ENCODE data around the gene HERC2. TPM values are rescaled to one million over a fixed set of nuclear protein-coding genes. Genes with fewer than 3 reads are reported as not detected.

The HERC2 gene
- total RNA-seq, 1 donor from 2014 or later: 53.4 TPM

DNA sequence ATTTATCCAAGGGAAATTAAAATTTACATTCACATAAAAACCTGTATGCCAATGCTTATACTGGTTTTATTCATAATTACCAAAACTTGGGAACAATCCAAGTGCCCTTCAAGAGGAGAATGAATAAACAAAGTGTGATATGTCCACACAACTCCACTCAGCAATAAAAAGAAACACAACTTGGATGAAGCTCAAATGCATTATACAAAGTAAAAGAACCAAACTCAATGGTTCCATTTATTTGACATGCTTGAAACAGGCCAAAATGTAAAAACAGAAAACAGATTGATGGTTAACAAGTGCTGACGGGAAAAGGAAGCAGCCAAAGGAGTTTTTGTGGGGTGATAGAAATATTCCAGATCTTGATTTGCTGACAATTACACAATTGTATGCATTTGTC is 246.4 kb downstream of the HERC2 start:
- TF ChIP-seq, protein P1, sequence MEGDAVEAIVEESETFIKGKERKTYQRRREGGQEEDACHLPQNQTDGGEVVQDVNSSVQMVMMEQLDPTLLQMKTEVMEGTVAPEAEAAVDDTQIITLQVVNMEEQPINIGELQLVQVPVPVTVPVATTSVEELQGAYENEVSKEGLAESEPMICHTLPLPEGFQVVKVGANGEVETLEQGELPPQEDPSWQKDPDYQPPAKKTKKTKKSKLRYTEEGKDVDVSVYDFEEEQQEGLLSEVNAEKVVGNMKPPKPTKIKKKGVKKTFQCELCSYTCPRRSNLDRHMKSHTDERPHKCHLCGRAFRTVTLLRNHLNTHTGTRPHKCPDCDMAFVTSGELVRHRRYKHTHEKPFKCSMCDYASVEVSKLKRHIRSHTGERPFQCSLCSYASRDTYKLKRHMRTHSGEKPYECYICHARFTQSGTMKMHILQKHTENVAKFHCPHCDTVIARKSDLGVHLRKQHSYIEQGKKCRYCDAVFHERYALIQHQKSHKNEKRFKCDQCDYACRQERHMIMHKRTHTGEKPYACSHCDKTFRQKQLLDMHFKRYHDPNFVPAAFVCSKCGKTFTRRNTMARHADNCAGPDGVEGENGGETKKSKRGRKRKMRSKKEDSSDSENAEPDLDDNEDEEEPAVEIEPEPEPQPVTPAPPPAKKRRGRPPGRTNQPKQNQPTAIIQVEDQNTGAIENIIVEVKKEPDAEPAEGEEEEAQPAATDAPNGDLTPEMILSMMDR (IDR thresholded peaks at IDR 0.05; ENCODE audit: insufficient read depth, low read length, poor library complexity, severe bottlenecking): no peak
- DNase-seq (ENCODE audit: low read depth): no peak
- Histone ChIP-seq H3K4me3 (ENCODE audit: low read depth, low read length) (no peak overlapping the region), H3K36me3 (ENCODE audit: control insufficient read depth, insufficient read depth, low read length) (no peaks in the 10 kb centered on the region), H3K27me3 (ENCODE audit: control insufficient read depth, insufficient read depth, low read length) (no peaks in the 10 kb centered on the region)

DNA sequence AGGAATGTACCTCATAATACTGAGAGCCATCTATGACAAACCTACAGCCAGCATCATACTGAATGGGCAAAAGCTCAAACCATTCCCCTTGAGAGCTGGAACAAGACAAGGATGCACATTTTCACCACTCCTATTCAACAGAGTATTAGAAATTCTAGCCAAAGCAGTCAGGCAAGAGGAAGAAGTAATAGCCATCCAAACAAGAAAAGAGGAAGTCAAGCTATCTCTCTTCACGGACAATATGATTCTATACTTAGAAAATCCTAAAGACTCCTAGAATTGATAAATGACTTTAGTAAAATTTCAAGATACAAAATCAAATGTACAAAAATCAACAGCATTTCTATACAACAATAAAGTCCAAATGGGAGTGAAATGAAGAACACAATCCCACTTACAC is 253.0 kb downstream of the HERC2 start:
- no peak for DNase-seq (ENCODE audit: low read depth)
- Histone ChIP-seq H3K27me3 (ENCODE audit: control insufficient read depth, insufficient read depth, low read length) (no peaks in the 10 kb centered on the region), H3K4me3 (ENCODE audit: low read depth, low read length) (no peak overlapping the region), H3K36me3 (ENCODE audit: control insufficient read depth, insufficient read depth, low read length) (no peaks in the 10 kb centered on the region)
- TF ChIP-seq, protein P1 (IDR thresholded peaks at IDR 0.05; ENCODE audit: insufficient read depth, low read length, poor library complexity, severe bottlenecking): no peak

DNA sequence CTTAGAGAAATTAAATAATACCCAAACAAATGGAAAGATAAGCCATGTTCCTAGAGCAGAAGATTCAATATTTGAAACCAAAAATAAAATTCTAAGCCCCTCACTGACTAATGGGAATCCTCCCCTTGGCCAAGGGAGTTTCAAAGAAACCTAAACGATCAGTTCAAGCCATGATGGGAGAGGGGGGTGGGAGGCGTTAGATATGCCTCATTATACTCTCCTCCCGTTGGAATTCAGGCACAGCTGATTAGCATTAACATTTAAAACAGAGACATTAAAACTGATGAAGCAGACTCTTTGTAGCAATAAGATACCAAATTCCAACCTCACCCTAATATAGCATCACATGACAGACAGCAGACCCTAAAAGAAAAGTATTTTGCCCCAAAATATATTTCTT is 255.7 kb downstream of the HERC2 start:
- no peak for DNase-seq (ENCODE audit: low read depth)
- Histone ChIP-seq H3K36me3 (ENCODE audit: control insufficient read depth, insufficient read depth, low read length) (no peaks in the 10 kb centered on the region), H3K27me3 (ENCODE audit: control insufficient read depth, insufficient read depth, low read length) (no peaks in the 10 kb centered on the region), H3K4me3 (ENCODE audit: low read depth, low read length) (no peak overlapping the region)
- TF ChIP-seq, protein P1 (IDR thresholded peaks at IDR 0.05; ENCODE audit: insufficient read depth, low read length, poor library complexity, severe bottlenecking): no peak

Other genes starting within 250 kb of the HERC2 start
- gene OCA2, start 222.9 kb downstream of the HERC2 start, total RNA-seq: under 0.01 and 0.29 TPM in 2 replicates
- gene GOLGA6L24, start 35.9 kb upstream of the HERC2 start, total RNA-seq: not detected in 2 replicates
- gene GOLGA8F, start 56.5 kb upstream of the HERC2 start, total RNA-seq: not detected in 2 replicates
- gene GOLGA8G, start 210.8 kb upstream of the HERC2 start, total RNA-seq: not detected in 2 replicates
- not detected in 2 replicates for gene GOLGA6L25, start 231.4 kb upstream of the HERC2 start, total RNA-seq

All from kidney epithelial cell (primary cell).